Central memory CD8-positive, alpha-beta T cell (primary cell): ENCODE data around the gene PROZ.

ENCODE experiments used
- ATAC-seq: fragments of 150-1000 bp; cut with Tn5 transposase; replicated peaks from 2 replicates; pipeline ENCODE4 v1.10.0; 2022; ENCODE audit warnings: mild to moderate bottlenecking, moderate FRiP score, moderate number of reproducible peaks; ENCODE audit not compliant: poor library complexity, severe bottlenecking; ENCODE audit errors: extremely low read depth
- DNase-seq, 2 donors: peaks; one replicate each; pipeline ENCODE4 v3.0.0; 2021; ENCODE audit warnings: low spot score in 2 of 2
- H3K27ac Mint-ChIP-seq: one replicate; pipeline ENCODE4 v1.8.0; 2022; ENCODE audit warnings: low read depth, mild to moderate bottlenecking, moderate library complexity, mixed read lengths
- H3K27me3 Mint-ChIP-seq: one replicate; pipeline ENCODE4 v1.8.0; 2022; ENCODE audit warnings: mixed read lengths
- H3K36me3 Mint-ChIP-seq: one replicate; pipeline ENCODE4 v1.8.0; 2022; ENCODE audit warnings: mild to moderate bottlenecking, moderate library complexity, mixed read lengths; ENCODE audit not compliant: insufficient read depth
- H3K4me1 Mint-ChIP-seq: one replicate; pipeline ENCODE4 v1.8.0; 2022; ENCODE audit warnings: mixed read lengths
- H3K4me3 Mint-ChIP-seq: one replicate; pipeline ENCODE4 v1.8.0; 2022; ENCODE audit warnings: mild to moderate bottlenecking, moderate library complexity, mixed read lengths
- H3K9me3 Mint-ChIP-seq: one replicate; pipeline ENCODE4 v1.8.0; 2022; ENCODE audit warnings: mixed read lengths

PROZ gene

DNA sequence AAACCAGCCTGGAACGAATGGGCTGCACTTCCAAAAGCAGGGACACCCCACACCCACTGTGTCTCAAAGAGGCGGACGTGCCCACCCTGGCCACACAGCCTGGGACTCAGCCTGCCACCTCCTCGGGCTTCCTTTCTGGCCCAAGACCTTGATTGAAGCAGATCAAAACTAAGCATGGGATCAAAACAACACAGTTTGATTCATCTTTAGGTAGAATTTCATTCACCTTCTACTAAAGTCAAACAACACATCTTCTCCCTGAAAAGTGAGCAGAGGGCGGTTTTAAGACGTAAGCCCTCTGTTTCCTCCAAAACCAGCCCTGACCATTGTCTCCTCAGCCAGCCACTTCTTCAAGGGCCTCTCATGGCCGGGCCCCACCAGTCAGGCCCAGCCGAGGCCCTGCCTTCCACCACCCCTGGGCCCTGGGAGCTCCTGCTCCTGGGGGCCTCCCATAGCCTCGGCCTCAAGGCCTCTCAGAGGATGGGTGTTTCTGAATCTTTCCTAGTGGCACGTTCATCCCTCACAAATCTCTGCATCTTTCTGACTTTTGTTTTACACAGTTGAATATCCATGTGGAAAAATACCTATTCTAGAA, 42.1 kb upstream of the PROZ start:
- H3K36me3 Mint-ChIP-seq, result no peaks in the 10 kb centered on the region
- no peaks in the 10 kb centered on the region for H3K4me1 Mint-ChIP-seq
- no peak overlapping the region for H3K4me3 Mint-ChIP-seq
- H3K27ac Mint-ChIP-seq, result no peak overlapping the region
- H3K9me3 Mint-ChIP-seq, result no peaks in the 10 kb centered on the region
- peaks cover 6% of the 10 kb centered on the region for H3K27me3 Mint-ChIP-seq
- ATAC-seq (no peak), DNase-seq (no peak)

DNA sequence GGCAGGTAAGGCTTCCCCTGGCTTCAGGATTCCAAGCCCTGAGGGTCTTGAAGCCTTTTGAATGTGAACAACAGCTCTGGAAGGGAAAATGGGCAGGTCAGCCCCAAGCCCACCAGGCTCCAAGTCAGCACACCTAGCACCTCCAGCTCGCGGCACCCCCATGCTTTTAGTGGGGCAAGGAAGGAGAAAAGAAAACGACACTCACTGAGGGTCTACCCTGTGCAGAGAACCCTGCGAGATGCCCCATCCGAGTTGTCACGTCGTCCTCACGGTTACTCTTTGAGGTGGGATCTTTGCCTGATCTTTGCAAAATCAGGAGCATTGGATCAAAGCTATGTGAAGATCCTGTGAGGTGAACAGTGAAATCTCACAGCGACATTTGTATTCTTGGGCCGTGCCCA, 41.6 kb upstream of the PROZ start:
- H3K27ac Mint-ChIP-seq, result no peak overlapping the region
- no peak overlapping the region for H3K4me3 Mint-ChIP-seq

DNA sequence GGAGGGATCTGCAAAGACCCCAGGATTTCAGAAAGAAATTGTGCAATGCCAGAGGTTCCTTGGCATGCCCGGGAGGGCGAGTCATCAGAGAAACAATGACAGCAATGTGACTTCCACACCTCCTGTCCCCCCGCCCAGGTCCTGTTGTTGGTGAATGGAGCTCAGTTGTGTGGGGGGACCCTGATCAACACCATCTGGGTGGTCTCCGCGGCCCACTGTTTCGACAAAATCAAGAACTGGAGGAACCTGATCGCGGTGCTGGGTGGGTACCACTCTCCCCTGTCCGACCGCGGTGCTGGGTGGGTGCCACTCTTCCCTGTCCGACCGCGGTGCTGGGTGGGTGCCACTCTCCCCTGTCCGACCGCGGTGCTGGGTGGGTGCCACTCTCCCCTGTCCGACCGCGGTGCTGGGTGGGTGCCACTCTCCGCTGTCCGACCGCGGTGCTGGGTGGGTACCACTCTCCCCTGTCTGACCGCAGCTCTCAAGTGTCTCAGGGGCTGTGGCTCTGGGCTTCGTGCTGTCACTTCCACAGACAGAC, 41.0 kb upstream of the PROZ start:
- Mint-ChIP-seq H3K27me3 (peaks cover 11% of the 10 kb centered on the region), H3K4me1 (no peaks in the 10 kb centered on the region), H3K4me3 (no peak overlapping the region), H3K27ac (no peak overlapping the region), H3K36me3 (no peaks in the 10 kb centered on the region), H3K9me3 (no peaks in the 10 kb centered on the region)
- ATAC-seq (no peak), DNase-seq (no peak)

More for the DNA sequence above, 41.6 kb upstream of the PROZ start:
- Mint-ChIP-seq H3K9me3 (no peaks in the 10 kb centered on the region), H3K4me1 (no peaks in the 10 kb centered on the region), H3K27me3 (peaks cover 11% of the 10 kb centered on the region), H3K36me3 (no peaks in the 10 kb centered on the region)
- DNase-seq (no peak), ATAC-seq (no peak)

DNA sequence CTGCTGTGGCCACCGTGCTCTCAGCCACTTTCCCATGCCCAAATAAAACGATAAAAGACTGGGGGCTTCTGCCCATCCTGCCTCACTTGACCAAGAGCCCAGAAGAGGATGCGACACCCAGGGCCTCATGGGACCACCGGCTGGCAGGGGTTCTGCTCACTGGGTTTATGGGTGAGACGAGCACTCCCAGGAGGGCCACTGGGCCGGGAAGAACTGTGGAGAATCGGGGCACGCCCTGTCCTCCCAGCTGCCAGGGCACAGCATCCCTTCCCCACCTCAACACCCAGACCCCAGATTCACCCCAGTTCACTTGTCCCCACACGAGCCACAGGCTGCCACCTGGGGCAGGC, 40.6 kb upstream of the PROZ start:
- Mint-ChIP-seq H3K9me3 (no peaks in the 10 kb centered on the region), H3K27ac (no peak overlapping the region), H3K4me1 (no peaks in the 10 kb centered on the region), H3K27me3 (peaks cover 11% of the 10 kb centered on the region), H3K36me3 (no peaks in the 10 kb centered on the region), H3K4me3 (no peak overlapping the region)
- DNase-seq, result no peak
- no peak for ATAC-seq

DNA sequence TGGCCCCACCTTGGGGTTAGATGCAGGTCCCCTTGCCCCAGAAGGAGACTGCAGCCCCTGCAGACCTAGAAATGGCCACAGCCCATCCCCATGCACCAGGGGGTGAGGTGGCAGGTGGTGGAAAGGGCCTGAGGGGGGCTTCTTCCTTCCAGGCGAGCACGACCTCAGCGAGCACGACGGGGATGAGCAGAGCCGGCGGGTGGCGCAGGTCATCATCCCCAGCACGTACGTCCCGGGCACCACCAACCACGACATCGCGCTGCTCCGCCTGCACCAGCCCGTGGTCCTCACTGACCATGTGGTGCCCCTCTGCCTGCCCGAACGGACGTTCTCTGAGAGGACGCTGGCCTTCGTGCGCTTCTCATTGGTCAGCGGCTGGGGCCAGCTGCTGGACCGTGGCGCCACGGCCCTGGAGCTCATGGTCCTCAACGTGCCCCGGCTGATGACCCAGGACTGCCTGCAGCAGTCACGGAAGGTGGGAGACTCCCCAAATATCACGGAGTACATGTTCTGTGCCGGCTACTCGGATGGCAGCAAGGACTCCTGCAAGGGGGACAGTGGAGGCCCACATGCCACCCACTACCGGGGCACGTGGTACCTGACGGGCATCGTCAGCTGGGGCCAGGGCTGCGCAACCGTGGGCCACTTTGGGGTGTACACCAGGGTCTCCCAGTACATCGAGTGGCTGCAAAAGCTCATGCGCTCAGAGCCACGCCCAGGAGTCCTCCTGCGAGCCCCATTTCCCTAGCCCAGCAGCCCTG, 40.0 kb upstream of the PROZ start:
- Mint-ChIP-seq H3K27me3 (peaks cover 11% of the 10 kb centered on the region), H3K9me3 (no peaks in the 10 kb centered on the region), H3K4me1 (no peaks in the 10 kb centered on the region), H3K36me3 (no peaks in the 10 kb centered on the region), H3K4me3 (no peak overlapping the region), H3K27ac (no peak overlapping the region)
- ATAC-seq (no peak), DNase-seq (no peak)

DNA sequence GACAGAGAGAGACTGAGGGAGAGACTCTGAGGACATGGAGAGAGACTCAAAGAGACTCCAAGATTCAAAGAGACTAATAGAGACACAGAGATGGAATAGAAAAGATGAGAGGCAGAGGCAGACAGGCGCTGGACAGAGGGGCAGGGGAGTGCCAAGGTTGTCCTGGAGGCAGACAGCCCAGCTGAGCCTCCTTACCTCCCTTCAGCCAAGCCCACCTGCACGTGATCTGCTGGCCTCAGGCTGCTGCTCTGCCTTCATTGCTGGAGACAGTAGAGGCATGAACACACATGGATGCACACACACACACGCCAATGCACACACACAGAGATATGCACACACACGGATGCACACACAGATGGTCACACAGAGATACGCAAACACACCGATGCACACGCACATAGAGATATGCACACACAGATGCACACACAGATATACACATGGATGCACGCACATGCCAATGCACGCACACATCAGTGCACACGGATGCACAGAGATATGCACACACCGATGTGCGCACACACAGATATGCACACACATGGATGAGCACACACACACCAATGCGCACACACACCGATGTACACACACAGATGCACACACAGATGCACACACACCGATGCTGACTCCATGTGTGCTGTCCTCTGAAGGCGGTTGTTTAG, 39.2 kb upstream of the PROZ start:
- DNase-seq (no peak), ATAC-seq (no peak)
- no peak overlapping the region for H3K4me3 Mint-ChIP-seq
- H3K27ac Mint-ChIP-seq, result no peak overlapping the region
- H3K36me3 Mint-ChIP-seq, result no peaks in the 10 kb centered on the region
- H3K27me3 Mint-ChIP-seq, result peaks cover 11% of the 10 kb centered on the region
- no peaks in the 10 kb centered on the region for H3K9me3 Mint-ChIP-seq
- no peaks in the 10 kb centered on the region for H3K4me1 Mint-ChIP-seq

DNA sequence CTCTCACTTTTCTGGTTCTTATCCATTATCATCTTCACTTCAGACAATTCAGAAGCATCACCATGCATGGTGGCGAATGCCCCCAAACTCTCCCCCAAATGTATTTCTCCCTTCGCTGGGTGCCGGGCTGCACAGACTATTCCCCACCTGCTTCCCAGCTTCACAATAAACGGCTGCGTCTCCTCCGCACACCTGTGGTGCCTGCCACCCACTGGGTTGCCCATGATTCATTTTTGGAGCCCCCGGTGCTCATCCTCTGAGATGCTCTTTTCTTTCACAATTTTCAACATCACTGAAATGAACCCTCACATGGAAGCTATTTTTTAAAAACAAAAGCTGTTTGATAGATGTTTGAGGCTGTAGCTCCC, 38.6 kb upstream of the PROZ start:
- no peaks in the 10 kb centered on the region for H3K36me3 Mint-ChIP-seq
- no peak overlapping the region for H3K4me3 Mint-ChIP-seq
- DNase-seq, result no peak
- no peak for ATAC-seq
- H3K4me1 Mint-ChIP-seq, result no peaks in the 10 kb centered on the region
- peaks cover 11% of the 10 kb centered on the region for H3K27me3 Mint-ChIP-seq
- no peaks in the 10 kb centered on the region for H3K9me3 Mint-ChIP-seq
- H3K27ac Mint-ChIP-seq, result no peak overlapping the region

DNA sequence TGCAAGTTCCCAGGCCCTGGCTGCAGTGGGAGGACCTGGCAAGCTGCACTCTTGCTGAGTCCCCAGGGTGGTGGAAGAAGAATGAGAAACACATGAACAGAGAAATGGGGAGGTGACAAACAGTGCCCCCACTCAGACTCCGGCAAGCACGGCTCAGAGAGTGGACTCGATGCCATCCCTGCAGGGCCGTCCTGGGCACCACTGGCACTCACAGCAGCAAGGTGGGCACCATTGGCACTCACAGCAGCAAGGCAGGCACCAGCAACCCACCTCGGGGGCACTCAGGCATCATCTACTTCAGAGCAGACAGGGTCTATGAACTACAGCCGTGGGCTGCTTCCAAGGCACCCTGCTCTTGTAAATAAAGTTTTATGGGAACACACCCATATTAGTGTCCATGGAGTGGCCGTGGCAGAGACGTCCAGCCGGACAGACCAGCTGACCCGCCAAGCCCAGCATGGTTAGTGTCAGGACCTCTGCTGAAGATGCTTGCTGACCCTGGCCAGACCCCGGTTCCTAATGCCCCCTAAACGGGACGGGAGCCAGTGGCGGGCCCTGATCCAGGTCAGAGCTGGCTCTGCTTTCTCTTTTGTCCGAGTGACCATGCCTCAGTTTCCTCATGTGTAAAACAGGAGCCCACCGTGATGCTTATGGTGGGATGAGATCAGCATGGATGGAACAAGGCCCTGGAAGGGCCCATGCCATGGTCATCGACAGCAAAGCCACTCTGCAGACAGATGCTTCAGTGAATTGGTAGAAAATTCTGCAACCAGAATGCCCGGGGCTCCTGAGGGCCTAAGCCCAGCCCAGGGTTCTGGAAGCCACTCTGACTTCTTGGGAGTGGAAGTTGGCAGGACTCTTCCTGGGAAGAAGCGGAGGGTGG, 37.9 kb upstream of the PROZ start:
- Mint-ChIP-seq H3K4me1 (no peaks in the 10 kb centered on the region), H3K9me3 (no peaks in the 10 kb centered on the region), H3K27me3 (peaks cover 14% of the 10 kb centered on the region), H3K4me3 (no peak overlapping the region), H3K27ac (no peak overlapping the region), H3K36me3 (no peaks in the 10 kb centered on the region)
- DNase-seq (no peak), ATAC-seq (no peak)

DNA sequence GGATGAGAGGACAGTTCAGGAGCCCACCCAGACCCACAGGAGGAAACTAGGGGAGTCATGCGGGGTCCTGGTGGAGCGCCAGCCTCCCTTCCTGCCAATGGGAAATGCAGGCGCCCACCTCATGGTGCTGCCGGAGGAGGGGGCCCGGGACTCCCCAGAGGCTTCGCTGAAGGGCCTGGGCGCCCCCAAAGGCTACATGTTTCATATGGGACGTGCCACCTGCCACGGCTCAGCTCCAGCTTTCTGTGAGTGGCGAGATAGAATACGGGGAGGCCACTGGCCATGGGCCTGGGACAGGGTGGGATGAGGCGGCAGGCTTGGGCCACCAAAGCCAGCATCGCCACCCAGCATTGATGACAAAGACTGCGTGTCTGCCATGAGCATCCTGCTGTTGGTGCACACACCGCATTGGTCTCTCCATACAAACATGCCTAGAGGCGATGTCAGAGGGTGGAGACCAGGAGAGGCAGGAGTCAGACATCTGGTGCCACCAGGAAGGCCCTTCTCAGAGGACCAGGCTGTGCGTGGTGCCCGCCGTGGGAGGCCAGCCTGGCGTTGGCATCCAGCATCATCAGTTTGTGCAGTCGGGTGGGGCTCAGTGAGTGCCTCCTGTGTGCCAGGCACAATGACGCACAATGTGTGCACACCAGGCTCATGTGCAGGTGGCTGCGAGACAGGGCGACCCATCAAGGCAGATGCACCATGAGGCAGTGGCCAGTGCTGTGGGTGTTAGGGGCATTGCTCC, 37.1 kb upstream of the PROZ start:
- Mint-ChIP-seq H3K27ac (no peak overlapping the region), H3K4me1 (no peaks in the 10 kb centered on the region), H3K9me3 (no peaks in the 10 kb centered on the region), H3K4me3 (no peak overlapping the region), H3K36me3 (no peaks in the 10 kb centered on the region), H3K27me3 (peaks cover 22% of the 10 kb centered on the region)
- no peak for DNase-seq
- no peak for ATAC-seq

DNA sequence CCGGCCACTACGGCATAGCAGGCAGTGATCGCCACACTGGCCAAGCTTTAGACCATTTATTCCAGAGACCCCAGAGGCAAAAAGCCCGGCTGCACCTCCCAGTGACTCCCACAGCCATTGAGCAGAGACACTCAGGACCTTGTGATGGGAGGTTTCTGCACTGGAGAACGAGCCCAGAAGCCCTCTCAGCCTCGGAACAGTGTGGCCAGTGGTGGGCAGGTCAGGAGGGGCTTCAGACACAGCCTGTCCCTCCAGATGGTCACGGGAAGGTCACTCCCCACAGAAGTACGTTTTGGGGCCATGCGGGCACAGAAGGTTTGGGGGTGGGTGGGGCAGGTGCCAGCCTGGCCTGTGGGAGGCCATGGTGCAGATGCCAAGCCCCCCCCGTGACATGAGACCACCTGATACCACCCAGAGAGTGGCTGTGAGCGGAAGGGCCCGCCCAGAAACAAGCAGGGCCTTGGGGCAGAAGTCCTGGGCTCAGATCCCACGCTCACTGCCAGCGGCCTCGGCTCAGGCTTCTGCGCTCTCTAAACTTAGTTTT, 36.4 kb upstream of the PROZ start:
- no peaks in the 10 kb centered on the region for H3K9me3 Mint-ChIP-seq
- DNase-seq, result no peak
- H3K36me3 Mint-ChIP-seq, result no peaks in the 10 kb centered on the region
- H3K27ac Mint-ChIP-seq, result no peak overlapping the region
- no peak overlapping the region for H3K4me3 Mint-ChIP-seq
- peaks cover 29% of the 10 kb centered on the region for H3K27me3 Mint-ChIP-seq
- ATAC-seq, result no peak
- no peaks in the 10 kb centered on the region for H3K4me1 Mint-ChIP-seq

DNA sequence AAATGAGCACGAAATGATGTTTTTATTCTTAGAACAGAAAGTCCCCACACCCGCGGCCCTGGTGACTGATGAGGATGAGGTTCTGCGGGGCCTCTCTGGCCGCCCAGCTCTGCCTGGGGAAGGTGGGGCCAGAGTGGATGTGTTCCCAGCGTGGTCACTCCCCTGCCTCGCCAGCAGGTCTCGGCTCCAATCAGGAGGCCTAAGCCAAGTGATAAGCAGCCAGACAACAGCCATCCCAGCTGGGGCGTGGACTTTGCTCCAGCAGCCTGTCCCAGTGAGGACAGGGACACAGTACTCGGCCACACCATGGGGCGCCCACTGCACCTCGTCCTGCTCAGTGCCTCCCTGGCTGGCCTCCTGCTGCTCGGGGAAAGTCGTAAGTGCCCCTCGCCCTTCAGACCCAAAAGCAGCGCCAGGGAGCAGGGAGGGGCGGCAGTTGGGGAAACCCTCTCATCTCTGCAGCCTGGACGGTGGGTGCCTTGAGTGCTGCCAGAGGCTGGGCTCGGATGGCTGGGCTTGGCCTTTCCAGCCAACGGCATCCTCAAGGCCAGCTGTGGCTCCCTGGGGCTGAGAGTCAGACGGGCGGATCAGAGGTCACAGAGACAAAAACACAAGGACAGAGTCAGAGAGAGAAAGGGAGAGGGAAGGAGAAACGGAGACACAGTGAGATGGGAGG, 35.8 kb upstream of the PROZ start, which contains the start of gene F10:
Gene F10, plus strand, starts transcription at position 250 of the 676 bp plus-strand sequence. Its CDS starts 57 bp downstream, at position 307.
- no peak for ATAC-seq
- no peak for DNase-seq
- Mint-ChIP-seq H3K9me3 (no peaks in the 10 kb centered on the region), H3K4me3 (no peak within 1 kb of the TSS), H3K27me3 (peaks cover 36% of the 10 kb centered on the region), H3K36me3 (peaks cover 1% of the 10 kb centered on the region), H3K4me1 (peaks cover 5% of the 10 kb centered on the region), H3K27ac (no peak within 1 kb of the TSS)
